GM23338 (cell line): ENCODE results near the gene KLHDC9.

Experiments used
- CREB1 ChIP-seq: fragments of 250-450 bp; sonication (Bioruptor Pico); IDR thresholded peaks from 2 replicates; pipeline ENCODE4 v1.5.0; 2020; ENCODE audit warnings: low read depth, mild to moderate bottlenecking, moderate library complexity
- EZH2 ChIP-seq: fragments of 200-600 bp; sonication (generic); IDR thresholded peaks from one replicate; pipeline ENCODE4 v1.8.0; 2017; ENCODE audit warnings: antibody characterized with exemption, mild to moderate bottlenecking, low read depth; ENCODE audit not compliant: unreplicated experiment
- EZH2phosphoT487 ChIP-seq: fragments of 200-600 bp; sonication (generic); IDR thresholded peaks from one replicate; pipeline ENCODE4 v1.8.1; 2018; ENCODE audit warnings: antibody characterized with exemption; ENCODE audit not compliant: unreplicated experiment
- POLR2AphosphoS5 ChIP-seq: IDR thresholded peaks from 2 replicates; pipeline ENCODE4 v1.6.1; 2016; ENCODE audit warnings: antibody characterized with exemption, low read depth
- ZNF114 ChIP-seq: fragments of 250-450 bp; sonication (Bioruptor Pico); IDR thresholded peaks from 2 replicates; pipeline ENCODE4 v1.5.0; 2020; ENCODE audit warnings: mild to moderate bottlenecking, moderate library complexity
- TF ChIP-seq, protein P1 (sequence below), 2 experiments: fragments of 200-600 bp in 1 of 2; sonication (generic) in 1 of 2; conservative IDR thresholded peaks; 2 replicates each; pipeline versions ENCODE4 v1.5.1 to v1.6.1; 2016 to 2017; ENCODE audit warnings: antibody characterized with exemption in 2 of 2, low read depth in 2 of 2, mild to moderate bottlenecking in 2 of 2, moderate library complexity in 1 of 2
- TF ChIP-seq, protein P2 (sequence below): IDR thresholded peaks from one replicate; pipeline ENCODE4 v1.6.1; 2018; ENCODE audit warnings: antibody characterized with exemption; ENCODE audit not compliant: unreplicated experiment

DNA sequence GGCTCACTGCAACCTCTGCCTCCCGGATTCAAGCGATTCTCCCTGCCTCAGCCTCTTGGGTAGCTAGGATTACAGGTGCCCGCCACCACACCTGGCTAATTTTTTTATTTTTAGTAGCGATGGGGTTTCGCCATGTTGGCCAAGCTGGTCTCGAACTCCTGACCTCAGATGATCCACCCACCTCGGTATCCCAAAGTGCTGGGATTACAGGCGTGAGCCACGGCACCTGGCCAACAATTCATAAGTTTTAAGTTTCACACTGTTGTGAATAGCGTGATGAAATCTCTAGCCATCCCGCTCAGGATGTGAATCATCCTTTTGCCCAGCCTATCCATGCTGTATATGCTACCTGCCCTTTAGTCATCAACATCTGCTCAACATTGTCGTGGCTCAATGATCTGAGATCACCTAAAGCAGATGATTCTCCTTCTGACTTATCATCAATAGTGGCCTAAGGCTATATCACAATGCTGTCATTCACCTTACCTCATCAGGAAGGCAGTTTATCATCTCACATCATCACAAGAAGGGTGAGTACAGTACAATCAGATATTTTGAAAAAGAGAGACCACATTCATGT, 17.1 kb downstream of the KLHDC9 start:
- TF ChIP-seq EZH2phosphoT487 (no peak), POLR2AphosphoS5 (no peak), CREB1 (CRISPR knock-in tag) (no peak), EZH2 (no peak), ZNF114 (CRISPR knock-in tag) (no peak)
- TF ChIP-seq, protein P1, sequence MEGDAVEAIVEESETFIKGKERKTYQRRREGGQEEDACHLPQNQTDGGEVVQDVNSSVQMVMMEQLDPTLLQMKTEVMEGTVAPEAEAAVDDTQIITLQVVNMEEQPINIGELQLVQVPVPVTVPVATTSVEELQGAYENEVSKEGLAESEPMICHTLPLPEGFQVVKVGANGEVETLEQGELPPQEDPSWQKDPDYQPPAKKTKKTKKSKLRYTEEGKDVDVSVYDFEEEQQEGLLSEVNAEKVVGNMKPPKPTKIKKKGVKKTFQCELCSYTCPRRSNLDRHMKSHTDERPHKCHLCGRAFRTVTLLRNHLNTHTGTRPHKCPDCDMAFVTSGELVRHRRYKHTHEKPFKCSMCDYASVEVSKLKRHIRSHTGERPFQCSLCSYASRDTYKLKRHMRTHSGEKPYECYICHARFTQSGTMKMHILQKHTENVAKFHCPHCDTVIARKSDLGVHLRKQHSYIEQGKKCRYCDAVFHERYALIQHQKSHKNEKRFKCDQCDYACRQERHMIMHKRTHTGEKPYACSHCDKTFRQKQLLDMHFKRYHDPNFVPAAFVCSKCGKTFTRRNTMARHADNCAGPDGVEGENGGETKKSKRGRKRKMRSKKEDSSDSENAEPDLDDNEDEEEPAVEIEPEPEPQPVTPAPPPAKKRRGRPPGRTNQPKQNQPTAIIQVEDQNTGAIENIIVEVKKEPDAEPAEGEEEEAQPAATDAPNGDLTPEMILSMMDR (conservative IDR thresholded peaks at IDR 0.05; ENCODE audit: low read depth in 2 of 2): no peak
- TF ChIP-seq, protein P2, sequence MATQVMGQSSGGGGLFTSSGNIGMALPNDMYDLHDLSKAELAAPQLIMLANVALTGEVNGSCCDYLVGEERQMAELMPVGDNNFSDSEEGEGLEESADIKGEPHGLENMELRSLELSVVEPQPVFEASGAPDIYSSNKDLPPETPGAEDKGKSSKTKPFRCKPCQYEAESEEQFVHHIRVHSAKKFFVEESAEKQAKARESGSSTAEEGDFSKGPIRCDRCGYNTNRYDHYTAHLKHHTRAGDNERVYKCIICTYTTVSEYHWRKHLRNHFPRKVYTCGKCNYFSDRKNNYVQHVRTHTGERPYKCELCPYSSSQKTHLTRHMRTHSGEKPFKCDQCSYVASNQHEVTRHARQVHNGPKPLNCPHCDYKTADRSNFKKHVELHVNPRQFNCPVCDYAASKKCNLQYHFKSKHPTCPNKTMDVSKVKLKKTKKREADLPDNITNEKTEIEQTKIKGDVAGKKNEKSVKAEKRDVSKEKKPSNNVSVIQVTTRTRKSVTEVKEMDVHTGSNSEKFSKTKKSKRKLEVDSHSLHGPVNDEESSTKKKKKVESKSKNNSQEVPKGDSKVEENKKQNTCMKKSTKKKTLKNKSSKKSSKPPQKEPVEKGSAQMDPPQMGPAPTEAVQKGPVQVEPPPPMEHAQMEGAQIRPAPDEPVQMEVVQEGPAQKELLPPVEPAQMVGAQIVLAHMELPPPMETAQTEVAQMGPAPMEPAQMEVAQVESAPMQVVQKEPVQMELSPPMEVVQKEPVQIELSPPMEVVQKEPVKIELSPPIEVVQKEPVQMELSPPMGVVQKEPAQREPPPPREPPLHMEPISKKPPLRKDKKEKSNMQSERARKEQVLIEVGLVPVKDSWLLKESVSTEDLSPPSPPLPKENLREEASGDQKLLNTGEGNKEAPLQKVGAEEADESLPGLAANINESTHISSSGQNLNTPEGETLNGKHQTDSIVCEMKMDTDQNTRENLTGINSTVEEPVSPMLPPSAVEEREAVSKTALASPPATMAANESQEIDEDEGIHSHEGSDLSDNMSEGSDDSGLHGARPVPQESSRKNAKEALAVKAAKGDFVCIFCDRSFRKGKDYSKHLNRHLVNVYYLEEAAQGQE: no peak
